Endothelial cell of umbilical vein (primary cell): ENCODE results near the gene RILPL1.

ENCODE experiments used
- CTCF ChIP-seq, 2 donors: IDR thresholded peaks; 1 replicate in 1 of 2; 2 replicates in 1 of 2; pipeline ENCODE4 v1.5.1; 2011; ENCODE audit warnings: low read length in 2 of 2, mild to moderate bottlenecking in 2 of 2, moderate library complexity in 2 of 2, control low read depth in 1 of 2, inconsistent platforms in 1 of 2, low read depth in 1 of 2; ENCODE audit not compliant: insufficient read depth in 1 of 2; ENCODE audit errors: extremely low read depth in 1 of 2
- EZH2 ChIP-seq: IDR thresholded peaks from 2 replicates; pipeline ENCODE4 v1.6.1; 2012; ENCODE audit warnings: borderline replicate concordance, low read depth, mild to moderate bottlenecking, moderate library complexity, low read length, inconsistent platforms; ENCODE audit not compliant: severe bottlenecking
- JUN ChIP-seq: IDR thresholded peaks from 2 replicates; pipeline ENCODE4 v1.6.1; 2011; ENCODE audit warnings: borderline replicate concordance, low read depth; ENCODE audit not compliant: insufficient read length, insufficient read depth
- MYC ChIP-seq: IDR thresholded peaks from one replicate; pipeline ENCODE4 v1.6.1; 2011; ENCODE audit warnings: mild to moderate bottlenecking, low read depth, low read length
- POLR2A ChIP-seq: IDR thresholded peaks from 2 replicates; pipeline ENCODE4 v1.6.1; 2012; ENCODE audit warnings: low read depth, mild to moderate bottlenecking, control low read depth, low read length
- POLR2AphosphoS5 ChIP-seq: IDR thresholded peaks from 2 replicates; pipeline ENCODE4 v1.6.1; 2012; ENCODE audit warnings: low read depth, mild to moderate bottlenecking, control low read depth, low read length, moderate library complexity; ENCODE audit not compliant: insufficient read depth
- TF ChIP-seq, protein P1 (sequence below): IDR thresholded peaks from 2 replicates; pipeline ENCODE4 v1.6.1; 2011; ENCODE audit not compliant: insufficient read depth, insufficient read length

- no peak for TF ChIP-seq EZH2
- TF ChIP-seq CTCF (IDR thresholded peaks at IDR 0.05; ENCODE audit: extremely low read depth in 1 of 2, insufficient read depth in 1 of 2, low read depth in 1 of 2, low read length in 2 of 2): no peak
- no peak for TF ChIP-seq POLR2A
- TF ChIP-seq MYC: no peak
- TF ChIP-seq, protein P1, sequence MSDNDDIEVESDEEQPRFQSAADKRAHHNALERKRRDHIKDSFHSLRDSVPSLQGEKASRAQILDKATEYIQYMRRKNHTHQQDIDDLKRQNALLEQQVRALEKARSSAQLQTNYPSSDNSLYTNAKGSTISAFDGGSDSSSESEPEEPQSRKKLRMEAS: no peak
- TF ChIP-seq POLR2AphosphoS5: no peak
- TF ChIP-seq JUN: no peak
Measured at GRCh38 chr12:123506059-123506842, 27.3 kb downstream of the RILPL1 start.
